ENCODE measurements around the gene USP44.
"Not testable (repeated sequence)": the region's sequence is repeated elsewhere in the genome, so short reads cannot be mapped to it uniquely, and the experiment has no call there.

The USP44 gene

DNA sequence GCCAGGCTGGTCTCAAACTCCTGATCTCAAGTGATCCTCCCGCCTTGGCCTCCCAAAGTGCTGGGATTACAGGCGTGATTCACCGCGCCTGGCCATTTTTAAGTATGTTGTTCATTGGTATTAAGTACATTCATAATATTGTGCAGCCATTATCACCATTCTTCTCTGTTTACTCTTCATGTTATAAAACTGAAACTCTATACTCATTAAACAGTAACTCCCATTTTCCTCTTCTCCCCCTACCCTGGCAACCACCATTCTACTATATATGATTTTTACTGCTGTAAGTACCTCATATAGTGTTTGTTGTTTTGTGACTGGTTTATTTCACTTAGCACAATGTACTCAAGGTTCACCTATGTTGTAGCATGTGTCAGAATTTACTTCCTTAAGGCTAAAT is 54.2 kb downstream of the USP44 start:
- Histone ChIP-seq H3K4me1 (no peaks in the 10 kb centered on the region), H3K27me3 (no peaks in the 10 kb centered on the region), H3K36me3 (peaks cover 54 to 79% (median 67%) of the 10 kb centered on the region in 3 donors), H3K27ac (no peak overlapping the region), H3K9me3 (no peaks in the 10 kb centered on the region), H3K4me3 (no peak overlapping the region)
- intact Hi-C loops (cut with DNase I; ENCODE audit: low total_unique reads) = no loop called here
- DNase-seq = no peak
- TF ChIP-seq, protein P1, sequence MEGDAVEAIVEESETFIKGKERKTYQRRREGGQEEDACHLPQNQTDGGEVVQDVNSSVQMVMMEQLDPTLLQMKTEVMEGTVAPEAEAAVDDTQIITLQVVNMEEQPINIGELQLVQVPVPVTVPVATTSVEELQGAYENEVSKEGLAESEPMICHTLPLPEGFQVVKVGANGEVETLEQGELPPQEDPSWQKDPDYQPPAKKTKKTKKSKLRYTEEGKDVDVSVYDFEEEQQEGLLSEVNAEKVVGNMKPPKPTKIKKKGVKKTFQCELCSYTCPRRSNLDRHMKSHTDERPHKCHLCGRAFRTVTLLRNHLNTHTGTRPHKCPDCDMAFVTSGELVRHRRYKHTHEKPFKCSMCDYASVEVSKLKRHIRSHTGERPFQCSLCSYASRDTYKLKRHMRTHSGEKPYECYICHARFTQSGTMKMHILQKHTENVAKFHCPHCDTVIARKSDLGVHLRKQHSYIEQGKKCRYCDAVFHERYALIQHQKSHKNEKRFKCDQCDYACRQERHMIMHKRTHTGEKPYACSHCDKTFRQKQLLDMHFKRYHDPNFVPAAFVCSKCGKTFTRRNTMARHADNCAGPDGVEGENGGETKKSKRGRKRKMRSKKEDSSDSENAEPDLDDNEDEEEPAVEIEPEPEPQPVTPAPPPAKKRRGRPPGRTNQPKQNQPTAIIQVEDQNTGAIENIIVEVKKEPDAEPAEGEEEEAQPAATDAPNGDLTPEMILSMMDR (IDR thresholded peaks at IDR 0.05) = no peak

DNA sequence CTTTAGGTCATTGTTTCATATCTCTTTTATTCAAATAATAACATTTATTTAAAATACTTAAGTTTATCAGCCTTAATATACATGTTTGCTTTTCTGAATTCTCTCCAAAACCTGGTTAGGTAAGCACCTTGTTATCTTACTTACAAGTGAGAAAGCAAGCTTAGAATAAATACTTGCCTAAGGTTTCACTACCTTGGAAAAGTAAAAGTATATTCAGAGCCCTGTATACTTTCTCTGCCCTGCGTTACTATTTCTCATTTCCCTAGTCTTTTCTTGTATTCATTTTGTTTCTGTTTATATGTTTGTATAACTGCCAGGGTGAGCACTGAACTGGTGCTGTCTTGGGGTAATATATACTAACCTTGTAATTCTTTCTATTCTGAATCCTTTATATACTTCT is 55.8 kb downstream of the USP44 start:
- Histone ChIP-seq H3K27ac (no peak overlapping the region), H3K36me3 (peaks cover 54 to 74% (median 64%) of the 10 kb centered on the region in 3 donors), H3K27me3 (no peaks in the 10 kb centered on the region), H3K4me3 (no peak overlapping the region), H3K9me3 (no peaks in the 10 kb centered on the region), H3K4me1 (no peaks in the 10 kb centered on the region)
- TF ChIP-seq, protein P1 (IDR thresholded peaks at IDR 0.05) = no peak
- DNase-seq = no peak
- intact Hi-C loops (cut with DNase I; ENCODE audit: low total_unique reads) = no loop called here

DNA sequence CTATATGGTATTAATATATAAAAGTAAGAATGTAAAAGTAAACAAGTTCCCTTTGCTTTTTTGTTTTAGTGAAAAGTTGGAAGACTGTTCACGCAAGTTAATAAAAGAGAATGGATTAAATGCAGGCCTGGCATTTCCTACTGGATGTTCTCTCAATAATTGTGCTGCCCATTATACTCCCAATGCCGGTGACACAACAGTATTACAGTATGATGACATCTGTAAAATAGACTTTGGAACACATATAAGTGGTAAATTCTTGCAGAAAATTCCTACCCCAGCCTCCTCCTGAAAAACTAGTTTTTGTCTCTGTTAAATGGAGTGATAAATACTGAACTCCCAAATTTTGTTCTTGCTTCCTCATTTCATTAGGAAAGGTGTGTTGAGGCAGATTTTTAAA is 56.4 kb downstream of the USP44 start:
- TF ChIP-seq, protein P1 (IDR thresholded peaks at IDR 0.05) = no peak
- intact Hi-C loops (cut with DNase I; ENCODE audit: low total_unique reads) = no loop called here
- no peak for DNase-seq
- no peak overlapping the region for H3K4me3 ChIP-seq
- H3K9me3 ChIP-seq = no peaks in the 10 kb centered on the region
- peaks cover 53 to 72% (median 67%) of the 10 kb centered on the region in 3 donors for H3K36me3 ChIP-seq
- no peak overlapping the region for H3K27ac ChIP-seq
- no peaks in the 10 kb centered on the region for H3K27me3 ChIP-seq
- H3K4me1 ChIP-seq = no peaks in the 10 kb centered on the region

DNA sequence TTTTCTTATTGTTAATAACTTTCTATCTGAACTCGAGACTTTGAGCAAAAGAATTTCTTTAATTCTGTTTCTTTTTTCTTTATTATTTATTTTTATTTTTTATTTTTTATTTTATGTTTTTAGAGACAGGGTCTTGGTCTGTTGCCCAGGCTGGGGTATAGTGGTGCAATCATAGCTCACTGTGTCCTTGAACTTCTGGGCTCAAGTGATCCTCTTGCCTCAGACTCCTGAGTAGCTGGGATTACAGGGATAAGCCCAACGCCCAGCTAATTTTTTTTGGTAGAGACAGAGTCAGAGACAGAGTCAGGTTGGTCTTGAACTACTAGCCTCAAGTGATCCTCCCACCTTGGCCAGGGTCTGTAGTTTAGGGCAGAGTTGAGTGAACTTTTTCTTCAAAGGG is 58.8 kb downstream of the USP44 start:
- intact Hi-C loops (cut with DNase I; ENCODE audit: low total_unique reads) = no loop called here
- no peak overlapping the region for H3K4me3 ChIP-seq
- H3K4me1 ChIP-seq = no peaks in the 10 kb centered on the region
- H3K36me3 ChIP-seq = peaks cover 36 to 63% (median 56%) of the 10 kb centered on the region in 3 donors
- H3K9me3 ChIP-seq = no peaks in the 10 kb centered on the region
- no peaks in the 10 kb centered on the region for H3K27me3 ChIP-seq
- TF ChIP-seq, protein P1 (IDR thresholded peaks at IDR 0.05) = no peak
- no peak overlapping the region for H3K27ac ChIP-seq
- no peak for DNase-seq

DNA sequence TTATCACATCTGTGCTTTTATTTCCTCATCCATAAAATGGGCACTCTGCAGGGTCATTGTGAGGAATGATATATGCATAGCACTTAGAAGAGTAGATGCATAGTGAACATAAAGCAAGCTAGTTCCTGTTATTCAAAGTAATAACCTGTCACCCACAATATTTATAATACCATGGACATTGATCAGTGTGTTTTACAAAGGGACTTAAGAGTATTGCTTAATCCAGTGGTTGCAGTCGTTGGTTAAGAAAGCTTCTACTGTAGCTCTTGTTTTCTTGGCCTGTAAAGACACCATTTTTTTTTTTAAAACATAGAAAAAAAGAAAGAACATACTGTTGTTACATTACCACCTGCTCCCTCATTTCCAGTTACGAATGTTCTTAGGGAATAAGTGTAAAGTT is 64.3 kb downstream of the USP44 start:
- H3K27ac ChIP-seq = no peak overlapping the region
- no peak overlapping the region for H3K4me3 ChIP-seq
- no peaks in the 10 kb centered on the region for H3K4me1 ChIP-seq
- H3K9me3 ChIP-seq = no peaks in the 10 kb centered on the region
- no peak for DNase-seq
- TF ChIP-seq, protein P1 (IDR thresholded peaks at IDR 0.05) = no peak
- intact Hi-C loops (cut with DNase I; ENCODE audit: low total_unique reads) = no loop called here
- H3K36me3 ChIP-seq = peaks cover 34 to 47% (median 37%) of the 10 kb centered on the region in 3 donors
- H3K27me3 ChIP-seq = no peaks in the 10 kb centered on the region

DNA sequence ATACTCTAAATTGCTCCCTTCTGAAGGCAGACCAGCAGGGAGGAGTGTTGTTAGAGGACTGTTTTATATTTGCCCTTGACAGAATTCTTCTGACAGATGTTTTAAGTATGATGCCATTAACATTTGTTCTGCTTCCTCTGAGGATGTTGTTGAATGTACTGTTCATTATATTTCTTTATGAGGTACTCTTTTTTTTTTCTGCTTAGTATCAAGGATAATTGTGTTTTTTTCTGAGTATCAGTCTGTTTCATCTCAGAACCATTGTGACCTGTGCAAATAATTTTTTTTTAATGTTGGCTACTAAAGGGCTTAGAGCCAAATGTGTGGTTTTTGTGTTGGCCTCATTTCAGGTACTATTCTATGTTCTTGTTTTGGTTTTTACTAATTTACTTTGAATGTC is 66.8 kb downstream of the USP44 start:
- Histone ChIP-seq H3K4me1 (peaks cover 0 to 19% (median 5%) of the 10 kb centered on the region in 4 donors), H3K27me3 (no peaks in the 10 kb centered on the region), H3K4me3 (no peak overlapping the region), H3K36me3 (peaks cover 25 to 35% (median 34%) of the 10 kb centered on the region in 3 donors), H3K27ac (no peak overlapping the region), H3K9me3 (no peaks in the 10 kb centered on the region)
- intact Hi-C loops (cut with DNase I; ENCODE audit: low total_unique reads) = no loop called here
- DNase-seq = no peak
- TF ChIP-seq, protein P1 (IDR thresholded peaks at IDR 0.05) = no peak

DNA sequence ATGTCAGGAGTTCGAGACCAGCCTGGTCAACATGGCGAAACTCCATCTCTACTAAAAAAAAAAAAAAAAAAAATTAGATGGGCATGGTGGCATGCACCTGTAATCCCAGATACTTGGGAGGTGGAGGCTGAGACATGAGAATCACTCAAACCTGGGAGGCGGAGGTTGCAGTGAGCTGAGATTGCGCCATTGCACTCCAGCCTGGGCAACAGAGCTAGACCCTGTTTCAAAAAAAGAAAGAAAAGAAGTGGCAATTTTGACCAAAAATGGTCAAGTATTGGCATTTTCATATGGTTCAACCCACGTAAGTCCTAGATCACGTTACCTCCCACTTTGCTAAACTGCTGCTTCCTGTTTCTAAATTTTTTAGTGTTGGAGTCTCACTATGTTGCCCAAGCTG is 68.7 kb downstream of the USP44 start:
- Histone ChIP-seq H3K36me3 (peaks cover 20 to 44% (median 30%) of the 10 kb centered on the region in 3 donors), H3K4me1 (peaks cover 0 to 38% (median 13%) of the 10 kb centered on the region in 4 donors)
- H3K27ac ChIP-seq; intact Hi-C loops (cut with DNase I; ENCODE audit: low total_unique reads); H3K27me3 ChIP-seq; DNase-seq; H3K9me3 ChIP-seq; H3K4me3 ChIP-seq: not testable (repeated sequence)

All from tibial artery (tissue), 4 donors.